Endothelial cell of umbilical vein (primary cell): ENCODE data around the gene RILPL1. TPM values are rescaled to one million over a fixed set of nuclear protein-coding genes. Genes with fewer than 3 reads are reported as not detected.

Experiments
- BruUV-seq: library from RNA; stranded (reverse); fragments of 400-500 nt; replicated peaks from 2 replicates; lab custom pipeline; 2021; lab: Mats Ljungman, UMichigan
- CTCF ChIA-PET: fragments of 300-600, 350-600 bp; sonication (Branson Sonifier 250); formaldehyde crosslinking; loops from one replicate; lab custom pipeline; 2021; ENCODE audit warnings: antibody characterized with exemption, inconsistent platforms; lab: Charles Lee
- POLR2A ChIA-PET: fragments of 300-600, 350-600 bp; sonication (Branson Sonifier 250); formaldehyde crosslinking; loops from one replicate; lab custom pipeline; 2021; ENCODE audit warnings: antibody characterized with exemption, inconsistent platforms; lab: Charles Lee
- DNase-seq: peaks from one replicate; pipeline ENCODE4 v3.0.0-alpha.2; 2011; ENCODE audit warnings: low read depth, low spot score
- FAIRE-seq: peaks from 2 replicates; lab custom pipeline; 2011; peaks lifted over from hg19 to GRCh38; lab: Jason Lieb, UNC
- H2AFZ ChIP-seq: 2 replicates; pipeline ENCODE4 v1.6.0; 2012; ENCODE audit warnings: low read depth, low read length, control low read depth, inconsistent platforms
- H3K27ac ChIP-seq: 2 replicates; pipeline ENCODE4 v1.5.1; 2011; ENCODE audit warnings: low read depth, mild to moderate bottlenecking, control low read depth, low read length, moderate library complexity; ENCODE audit not compliant: insufficient read depth
- H3K27me3 ChIP-seq, 2 experiments: 2 replicates each; pipeline versions ENCODE4 v1.6.0 to v1.6.1; 2011; ENCODE audit warnings: low read length in 2 of 2, mixed read lengths in 1 of 2; ENCODE audit not compliant: control insufficient read depth in 2 of 2, insufficient read depth in 2 of 2
- H3K36me3 ChIP-seq, 2 experiments: 2 replicates in 1 of 2; 3 replicates in 1 of 2; pipeline ENCODE4 v1.5.1; 2011; ENCODE audit warnings: low read length in 2 of 2, mild to moderate bottlenecking in 1 of 2, moderate library complexity in 1 of 2; ENCODE audit not compliant: control insufficient read depth in 2 of 2, insufficient read depth in 2 of 2; ENCODE audit errors: extremely low read depth in 1 of 2
- H3K4me1 ChIP-seq: 3 replicates; pipeline ENCODE4 v1.5.1; 2011; ENCODE audit warnings: mild to moderate bottlenecking, low read length; ENCODE audit not compliant: control insufficient read depth, insufficient read depth; ENCODE audit errors: extremely low read depth
- H3K4me2 ChIP-seq: 2 replicates; pipeline ENCODE4 v1.6.1; 2011; ENCODE audit warnings: low read length, control low read depth, mixed read lengths; ENCODE audit not compliant: insufficient read depth
- H3K4me3 ChIP-seq, 3 experiments: fragments of 200-600 bp in 1 of 3; sonication (generic), shearing (Covaris generic) in 1 of 3; replicated peaks in 1 of 3; 2 replicates each; pipeline ENCODE4 v1.5.1; 2011 to 2016; ENCODE audit warnings: control low read depth in 3 of 3, low read length in 3 of 3, mild to moderate bottlenecking in 2 of 3, inconsistent platforms in 1 of 3, low read depth in 1 of 3, moderate library complexity in 1 of 3; ENCODE audit not compliant: insufficient read depth in 1 of 3
- H3K79me2 ChIP-seq: 2 replicates; pipeline ENCODE4 v1.6.0; 2012; ENCODE audit warnings: low read length, inconsistent platforms; ENCODE audit not compliant: control insufficient read depth, insufficient read depth
- H3K9ac ChIP-seq: replicated peaks from 2 replicates; pipeline ENCODE3; 2011; ENCODE audit warnings: low read length, control low read depth; ENCODE audit not compliant: insufficient read depth; ENCODE audit errors: extremely low read depth
- H3K9me1 ChIP-seq: replicated peaks from 3 replicates; pipeline ENCODE4 v1.6.0; 2011; ENCODE audit warnings: mild to moderate bottlenecking, low read length; ENCODE audit not compliant: control insufficient read depth, insufficient read depth; ENCODE audit errors: extremely low read depth
- H3K9me3 ChIP-seq: replicated peaks from 2 replicates; pipeline ENCODE4 v1.5.1; 2012; ENCODE audit warnings: low read length, inconsistent platforms; ENCODE audit not compliant: control insufficient read depth, insufficient read depth
- H4K20me1 ChIP-seq: replicated peaks from 2 replicates; pipeline ENCODE3; 2011; ENCODE audit warnings: mild to moderate bottlenecking, low read length; ENCODE audit not compliant: control insufficient read depth, insufficient read depth; ENCODE audit errors: extremely low read depth
- EZH2 ChIP-seq: IDR thresholded peaks from 2 replicates; pipeline ENCODE4 v1.6.1; 2012; ENCODE audit warnings: borderline replicate concordance, low read depth, mild to moderate bottlenecking, moderate library complexity, low read length, inconsistent platforms; ENCODE audit not compliant: severe bottlenecking
- FOS ChIP-seq: IDR thresholded peaks from 2 replicates; pipeline ENCODE4 v1.6.1; 2011; ENCODE audit warnings: mild to moderate bottlenecking, low read length, moderate library complexity, borderline replicate concordance; ENCODE audit not compliant: insufficient read depth
- GATA2 ChIP-seq: IDR thresholded peaks from 2 replicates; pipeline ENCODE4 v1.7.0; 2011; ENCODE audit warnings: low read depth, mild to moderate bottlenecking, moderate library complexity, mixed read lengths, low read length; ENCODE audit not compliant: insufficient read length, insufficient read depth
- JUN ChIP-seq: IDR thresholded peaks from 2 replicates; pipeline ENCODE4 v1.6.1; 2011; ENCODE audit warnings: borderline replicate concordance, low read depth; ENCODE audit not compliant: insufficient read length, insufficient read depth
- MYC ChIP-seq: IDR thresholded peaks from one replicate; pipeline ENCODE4 v1.6.1; 2011; ENCODE audit warnings: mild to moderate bottlenecking, low read depth, low read length
- POLR2A ChIP-seq: IDR thresholded peaks from 2 replicates; pipeline ENCODE4 v1.6.1; 2012; ENCODE audit warnings: low read depth, mild to moderate bottlenecking, control low read depth, low read length
- POLR2AphosphoS5 ChIP-seq: IDR thresholded peaks from 2 replicates; pipeline ENCODE4 v1.6.1; 2012; ENCODE audit warnings: low read depth, mild to moderate bottlenecking, control low read depth, low read length, moderate library complexity; ENCODE audit not compliant: insufficient read depth
- dilution Hi-C: fragments of 300-500 bp; cut with MboI; formaldehyde crosslinking; loops from one replicate; pipeline ENCODE4 v1.15.0; 2019; ENCODE audit warnings: low sequenced_read_pairs; ENCODE audit not compliant: extremely low pct_ligation_motif_present
- intact Hi-C: fragments of 100-400 bp; cut with micrococcal nuclease; formaldehyde crosslinking; loops from one replicate; pipeline ENCODE4 v1.10.0; 2022
- polyA plus RNA-seq, 4 experiments: library from polyadenylated mRNA; depleted of rRNA in 3 of 4; stranded (reverse) in 3 of 4; unstranded in 1 of 4; fragments of >200 nt; gene quantifications; 2 replicates each; pipeline versions ENCODE4 v1.2.1 to v1.2.3, GENCODE V29; 2011 to 2012; ENCODE audit warnings: missing spikeins in 1 of 4
- total RNA-seq: library from RNA; stranded (reverse); gene quantifications from 2 replicates; pipeline ENCODE4 v1.2.3, GENCODE V29; 2021
- TF ChIP-seq, protein P1 (sequence below), 2 donors: IDR thresholded peaks; 1 replicate in 1 of 2; 2 replicates in 1 of 2; pipeline ENCODE4 v1.5.1; 2011; ENCODE audit warnings: low read length in 2 of 2, mild to moderate bottlenecking in 2 of 2, moderate library complexity in 2 of 2, control low read depth in 1 of 2, inconsistent platforms in 1 of 2, low read depth in 1 of 2; ENCODE audit not compliant: insufficient read depth in 1 of 2; ENCODE audit errors: extremely low read depth in 1 of 2
- TF ChIP-seq, protein P2 (sequence below): IDR thresholded peaks from 2 replicates; pipeline ENCODE4 v1.6.1; 2011; ENCODE audit not compliant: insufficient read depth, insufficient read length

RILPL1 gene
- total and polyA plus RNA-seq, 2 donors (not counting 3 experiments of a cell fraction or from before 2014, with no cell fraction given): 30.4 to 34.3 TPM

DNA sequence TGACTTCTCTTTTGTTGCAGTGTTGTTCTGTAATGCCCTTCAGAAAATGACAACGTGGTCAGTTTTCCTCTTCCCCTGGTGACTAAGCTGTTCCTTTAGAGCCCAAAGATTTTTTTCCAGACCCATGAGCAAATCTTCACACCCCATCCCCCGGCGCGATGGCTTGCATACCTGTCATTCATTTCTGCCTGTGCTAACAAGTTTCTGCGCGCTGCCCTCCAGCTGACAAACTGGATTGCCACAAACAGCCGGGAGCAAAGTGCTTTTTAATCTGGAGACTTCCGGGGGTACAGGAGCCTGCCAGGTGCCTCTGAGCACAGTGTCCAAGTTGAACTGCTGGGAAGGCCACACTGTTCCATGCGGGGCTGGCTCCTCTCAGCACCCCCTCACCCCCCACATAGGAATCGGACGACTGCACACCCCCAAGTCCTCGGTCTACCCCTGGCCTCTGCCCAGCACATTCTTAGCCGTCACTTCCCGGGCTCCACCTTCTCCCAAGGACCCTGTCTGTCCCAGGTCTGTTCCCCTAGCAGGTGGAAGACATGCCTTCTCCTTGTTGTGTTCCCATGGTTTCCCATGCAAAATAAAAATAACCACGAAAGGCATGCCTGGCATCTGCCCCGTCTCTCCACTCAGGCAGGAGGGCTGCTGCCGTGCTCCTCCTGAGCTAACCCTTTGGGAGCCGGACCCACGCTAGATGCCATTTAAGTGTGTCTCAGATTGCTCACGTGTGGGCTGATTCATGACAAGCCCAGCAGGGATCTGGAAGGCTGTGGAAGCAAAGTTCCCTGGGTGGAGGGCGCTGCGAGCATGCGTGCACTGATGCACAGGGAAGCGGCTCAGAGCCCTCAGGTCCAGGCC lies 14.1 kb downstream of the RILPL1 start:
- no peak for FAIRE-seq
- intact Hi-C loops: no loop called here
- Histone ChIP-seq H2AFZ (no peak overlapping the region), H3K4me3 (no peak overlapping the region), H3K36me3 (peaks cover 6 to 48% of the 10 kb centered on the region in 2 experiments), H3K4me2 (no peak overlapping the region), H4K20me1 (no peaks in the 10 kb centered on the region), H3K27ac (peak overlapping the region; percentile 26), H3K27me3 (no peaks in the 10 kb centered on the region), H3K79me2 (peaks cover 1% of the 10 kb centered on the region), H3K9me3 (no peaks in the 10 kb centered on the region), H3K4me1 (no peaks in the 10 kb centered on the region), H3K9me1 (no peaks in the 10 kb centered on the region), H3K9ac (no peak overlapping the region)
- dilution Hi-C loops: no loop called here
- CTCF ChIA-PET: interaction anchor here (0.5 to 1.0 kb wide), 3 partner anchors 20 to 163 kb away, joined by 3 to 4 read pairs (median 4); no protein-coding TSS in a partner anchor
- DNase-seq: peak; percentile 52
- BruUV-seq: no TSS peak
- no peak for TF ChIP-seq EZH2
- TF ChIP-seq JUN: no peak
- no peak for TF ChIP-seq GATA2
- TF ChIP-seq, protein P1, sequence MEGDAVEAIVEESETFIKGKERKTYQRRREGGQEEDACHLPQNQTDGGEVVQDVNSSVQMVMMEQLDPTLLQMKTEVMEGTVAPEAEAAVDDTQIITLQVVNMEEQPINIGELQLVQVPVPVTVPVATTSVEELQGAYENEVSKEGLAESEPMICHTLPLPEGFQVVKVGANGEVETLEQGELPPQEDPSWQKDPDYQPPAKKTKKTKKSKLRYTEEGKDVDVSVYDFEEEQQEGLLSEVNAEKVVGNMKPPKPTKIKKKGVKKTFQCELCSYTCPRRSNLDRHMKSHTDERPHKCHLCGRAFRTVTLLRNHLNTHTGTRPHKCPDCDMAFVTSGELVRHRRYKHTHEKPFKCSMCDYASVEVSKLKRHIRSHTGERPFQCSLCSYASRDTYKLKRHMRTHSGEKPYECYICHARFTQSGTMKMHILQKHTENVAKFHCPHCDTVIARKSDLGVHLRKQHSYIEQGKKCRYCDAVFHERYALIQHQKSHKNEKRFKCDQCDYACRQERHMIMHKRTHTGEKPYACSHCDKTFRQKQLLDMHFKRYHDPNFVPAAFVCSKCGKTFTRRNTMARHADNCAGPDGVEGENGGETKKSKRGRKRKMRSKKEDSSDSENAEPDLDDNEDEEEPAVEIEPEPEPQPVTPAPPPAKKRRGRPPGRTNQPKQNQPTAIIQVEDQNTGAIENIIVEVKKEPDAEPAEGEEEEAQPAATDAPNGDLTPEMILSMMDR (IDR thresholded peaks at IDR 0.05; ENCODE audit: extremely low read depth in 1 of 2, insufficient read depth in 1 of 2, low read depth in 1 of 2, low read length in 2 of 2): no peak
- no peak for TF ChIP-seq FOS
- no peak for TF ChIP-seq MYC
- TF ChIP-seq, protein P2, sequence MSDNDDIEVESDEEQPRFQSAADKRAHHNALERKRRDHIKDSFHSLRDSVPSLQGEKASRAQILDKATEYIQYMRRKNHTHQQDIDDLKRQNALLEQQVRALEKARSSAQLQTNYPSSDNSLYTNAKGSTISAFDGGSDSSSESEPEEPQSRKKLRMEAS: no peak
- TF ChIP-seq POLR2AphosphoS5: no peak
- TF ChIP-seq POLR2A: no peak
- POLR2A ChIA-PET: no interaction called here
